ENCODE results near the gene MYBPC3. TPM values are rescaled to one million over a fixed set of nuclear protein-coding genes. Genes with fewer than 3 reads are reported as not detected.

The MYBPC3 gene
- polyA plus RNA-seq, 3 donors, result 0.03 to 7.8 TPM; not detected in 1

DNA sequence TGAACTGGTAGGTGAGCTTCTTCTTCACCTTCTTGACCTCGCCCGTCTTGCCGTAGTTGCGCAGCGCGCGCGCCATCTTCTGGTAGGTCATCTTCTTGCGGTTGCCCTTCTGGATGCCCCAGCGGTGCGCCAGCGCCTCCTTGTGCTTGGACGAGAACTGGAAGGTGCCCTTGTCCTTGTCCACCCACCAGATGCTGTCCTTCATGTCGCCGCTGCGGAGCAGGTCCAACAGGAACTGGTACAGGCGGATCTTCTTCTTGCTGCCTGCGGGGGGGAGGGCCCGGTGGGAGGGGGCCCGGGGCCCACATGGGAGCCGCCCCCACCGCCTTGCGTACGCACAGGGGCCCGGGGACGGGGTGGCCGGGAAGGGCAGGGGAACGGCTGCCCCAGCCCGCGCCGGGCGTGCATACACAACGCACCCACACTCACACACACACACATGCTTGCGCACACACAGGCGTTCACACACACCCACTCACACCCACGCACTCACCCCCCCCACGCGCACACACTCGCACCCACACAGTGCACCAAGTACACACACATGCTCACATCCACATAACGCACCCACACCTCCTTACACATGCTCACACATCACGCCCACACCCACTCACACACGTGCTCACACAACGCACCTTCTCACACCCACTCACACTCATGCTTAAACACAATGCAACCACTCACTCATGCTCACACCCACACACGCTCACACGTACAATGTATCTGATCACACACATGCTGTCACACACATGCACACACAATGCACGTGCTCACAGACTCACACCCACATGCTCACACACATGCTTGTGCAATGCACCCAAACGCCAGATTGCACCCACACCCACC lies 3.0 kb upstream of the MYBPC3 start:
- Mint-ChIP-seq H3K9me3 (peaks cover 0 to 2% (median 0%) of the 10 kb centered on the region in 7 donors), H3K27ac (peak overlapping the region in 1 of 7 donors; percentile 21), H3K36me3 (peaks cover 13 to 25% of the 10 kb centered on the region in 2 donors), H3K4me3 (no peak overlapping the region), H3K27me3 (ENCODE audit: low read depth in 3 of 3) (peaks cover 0 to 1% (median 0%) of the 10 kb centered on the region in 3 donors), H3K4me1 (peaks cover 17% of the 10 kb centered on the region)
- no peak overlapping the region for H3K4me3 ChIP-seq (replicated peaks in 1 of 3; ENCODE audit: low read depth in 2 of 3, low read length in 3 of 3)
- 92% methylated on average over 32 of the region's 47 CpGs for WGBS (ENCODE audit: insufficient coverage)
- intact Hi-C loops (cut with micrococcal nuclease), result no loop called here
- peaks cover 45% of the 10 kb centered on the region for H3K79me2 ChIP-seq (ENCODE audit: insufficient read depth, low read length)
- no peaks in the 10 kb centered on the region for H3K9me3 ChIP-seq (replicated peaks in 1 of 2; ENCODE audit: control insufficient read depth in 1 of 2, insufficient read depth in 1 of 2, low read length in 2 of 2)
- H3K9ac ChIP-seq (ENCODE audit: insufficient read depth, low read length, poor library complexity, severe bottlenecking), result no peak overlapping the region
- peaks cover 48 to 74% of the 10 kb centered on the region in 2 donors for H3K36me3 ChIP-seq (replicated peaks in 1 of 2; ENCODE audit: control insufficient read depth in 1 of 2, insufficient read depth in 2 of 2, low read length in 2 of 2)
- H4K20me1 ChIP-seq (ENCODE audit: insufficient read depth, low read length), result peaks cover 100% of the 10 kb centered on the region
- no peak overlapping the region for H3K27ac ChIP-seq (ENCODE audit: low read depth in 1 of 2, low read length in 2 of 2)
- DNase-seq, result no peak
- no peaks in the 10 kb centered on the region for H3K27me3 ChIP-seq (ENCODE audit: control insufficient read depth in 2 of 2, insufficient read depth in 2 of 2, low read length in 2 of 2)
- TF ChIP-seq, protein P1, sequence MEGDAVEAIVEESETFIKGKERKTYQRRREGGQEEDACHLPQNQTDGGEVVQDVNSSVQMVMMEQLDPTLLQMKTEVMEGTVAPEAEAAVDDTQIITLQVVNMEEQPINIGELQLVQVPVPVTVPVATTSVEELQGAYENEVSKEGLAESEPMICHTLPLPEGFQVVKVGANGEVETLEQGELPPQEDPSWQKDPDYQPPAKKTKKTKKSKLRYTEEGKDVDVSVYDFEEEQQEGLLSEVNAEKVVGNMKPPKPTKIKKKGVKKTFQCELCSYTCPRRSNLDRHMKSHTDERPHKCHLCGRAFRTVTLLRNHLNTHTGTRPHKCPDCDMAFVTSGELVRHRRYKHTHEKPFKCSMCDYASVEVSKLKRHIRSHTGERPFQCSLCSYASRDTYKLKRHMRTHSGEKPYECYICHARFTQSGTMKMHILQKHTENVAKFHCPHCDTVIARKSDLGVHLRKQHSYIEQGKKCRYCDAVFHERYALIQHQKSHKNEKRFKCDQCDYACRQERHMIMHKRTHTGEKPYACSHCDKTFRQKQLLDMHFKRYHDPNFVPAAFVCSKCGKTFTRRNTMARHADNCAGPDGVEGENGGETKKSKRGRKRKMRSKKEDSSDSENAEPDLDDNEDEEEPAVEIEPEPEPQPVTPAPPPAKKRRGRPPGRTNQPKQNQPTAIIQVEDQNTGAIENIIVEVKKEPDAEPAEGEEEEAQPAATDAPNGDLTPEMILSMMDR (IDR thresholded peaks at IDR 0.05), result peak; percentile 28
- no peak overlapping the region for H2AFZ ChIP-seq (ENCODE audit: insufficient read depth, low read depth, low read length, poor library complexity, severe bottlenecking)
- peaks cover 19 to 21% of the 10 kb centered on the region in 2 donors for H3K4me1 ChIP-seq (ENCODE audit: control insufficient read depth in 1 of 2, insufficient read depth in 2 of 2, low read length in 2 of 2)
- no peak overlapping the region for H3K4me2 ChIP-seq (replicated peaks; ENCODE audit: extremely low read depth, low read length, poor library complexity, severe bottlenecking)

DNA sequence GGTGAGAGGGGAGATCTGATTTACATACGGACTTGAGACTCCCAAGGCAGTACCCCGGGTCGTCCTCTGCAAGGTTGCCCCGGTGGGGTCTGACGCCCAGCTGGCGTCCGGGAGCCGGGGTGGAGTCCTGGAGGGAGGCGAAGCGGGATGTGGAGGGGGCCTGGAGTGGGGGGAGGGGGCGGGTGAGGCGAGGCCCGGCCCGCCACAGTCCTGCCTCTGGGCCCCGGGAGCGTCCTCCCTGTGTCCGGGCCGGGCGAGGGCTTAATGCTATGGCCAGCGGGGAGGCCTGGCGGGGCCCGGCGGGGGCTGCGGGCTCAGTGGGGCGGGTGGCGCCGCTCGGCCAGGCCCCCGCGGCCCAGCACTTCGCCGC lies 2.4 kb upstream of the MYBPC3 start:
- TF ChIP-seq, protein P1 (IDR thresholded peaks at IDR 0.05), result no peak
- Histone ChIP-seq H3K9me3 (replicated peaks in 1 of 2; ENCODE audit: control insufficient read depth in 1 of 2, insufficient read depth in 1 of 2, low read length in 2 of 2) (no peaks in the 10 kb centered on the region), H3K9ac (ENCODE audit: insufficient read depth, low read length, poor library complexity, severe bottlenecking) (no peak overlapping the region), H2AFZ (ENCODE audit: insufficient read depth, low read depth, low read length, poor library complexity, severe bottlenecking) (no peak overlapping the region), H3K79me2 (ENCODE audit: insufficient read depth, low read length) (peaks cover 39% of the 10 kb centered on the region), H3K27ac (ENCODE audit: low read depth in 1 of 2, low read length in 2 of 2) (peak overlapping the region in 1 of 2 donors; percentile 45), H4K20me1 (ENCODE audit: insufficient read depth, low read length) (peaks cover 98% of the 10 kb centered on the region), H3K4me3 (replicated peaks in 1 of 3; ENCODE audit: low read depth in 2 of 3, low read length in 3 of 3) (no peak overlapping the region), H3K27me3 (ENCODE audit: control insufficient read depth in 2 of 2, insufficient read depth in 2 of 2, low read length in 2 of 2) (no peaks in the 10 kb centered on the region), H3K36me3 (replicated peaks in 1 of 2; ENCODE audit: control insufficient read depth in 1 of 2, insufficient read depth in 2 of 2, low read length in 2 of 2) (peaks cover 48 to 68% of the 10 kb centered on the region in 2 donors), H3K4me2 (replicated peaks; ENCODE audit: extremely low read depth, low read length, poor library complexity, severe bottlenecking) (no peak overlapping the region), H3K4me1 (ENCODE audit: control insufficient read depth in 1 of 2, insufficient read depth in 2 of 2, low read length in 2 of 2) (peaks cover 13 to 15% of the 10 kb centered on the region in 2 donors)
- H3K27me3 Mint-ChIP-seq (ENCODE audit: low read depth in 3 of 3), result peaks cover 0 to 1% (median 0%) of the 10 kb centered on the region in 3 donors
- H3K4me1 Mint-ChIP-seq, result peaks cover 11% of the 10 kb centered on the region
- H3K4me3 Mint-ChIP-seq, result no peak overlapping the region
- intact Hi-C loops (cut with micrococcal nuclease), result no loop called here
- 94% methylated on average over 24 of the region's 32 CpGs for WGBS (ENCODE audit: insufficient coverage)
- peaks cover 0 to 2% (median 0%) of the 10 kb centered on the region in 7 donors for H3K9me3 Mint-ChIP-seq
- no peak for DNase-seq
- H3K27ac Mint-ChIP-seq, result peak overlapping the region in 1 of 7 donors; percentile 72
- peaks cover 13 to 20% of the 10 kb centered on the region in 2 donors for H3K36me3 Mint-ChIP-seq

All from CD14-positive monocyte (primary cell).